ENCODE data around the gene CIB4.
A peak's percentile ranks its signal among the peaks of the same experiment; 100 is the strongest.

CIB4 gene

GRCh38 chr2:26633351-26633945, 7.7 kb downstream of the CIB4 start:
- peak overlapping the region in 1 of 2 experiments; percentile 43 for H3K23ac ChIP-seq (ENCODE audit: low read length in 2 of 2)
- no peak for DNase-seq
- H3K18ac ChIP-seq (ENCODE audit: low read depth in 1 of 2, low read length in 2 of 2): no peak overlapping the region
- H3K27ac ChIP-seq (ENCODE audit: low read length, poor library complexity, severe bottlenecking): no peak overlapping the region
- peak overlapping the region in 1 of 2 experiments; percentile 30 for H3K14ac ChIP-seq (ENCODE audit: low read length in 2 of 2)
- H3K4me3 ChIP-seq (ENCODE audit: insufficient read depth in 1 of 2, low read depth in 1 of 2, low read length in 2 of 2): no peak overlapping the region
- H4K8ac ChIP-seq (ENCODE audit: low read length): no peak overlapping the region
- H3K4me2 ChIP-seq (ENCODE audit: low read length, poor library complexity, severe bottlenecking): no peak overlapping the region
- no peak overlapping the region for H2BK5ac ChIP-seq (ENCODE audit: low read depth, low read length, poor library complexity, severe bottlenecking)
- H3K4me1 ChIP-seq (ENCODE audit: control insufficient read depth, insufficient read depth, low read depth, low read length): peaks cover 2% of the 10 kb centered on the region
- no peak overlapping the region for H4K91ac ChIP-seq (ENCODE audit: low read length)
- WGBS: 90% methylated on average over 13 of the region's 13 CpGs
- no peaks in the 10 kb centered on the region for H3K9me3 ChIP-seq (ENCODE audit: control insufficient read depth, low read length)
- no peak overlapping the region for H2BK120ac ChIP-seq (ENCODE audit: low read depth, low read length)
- H3K27me3 ChIP-seq (ENCODE audit: control insufficient read depth in 1 of 2, insufficient read depth in 1 of 2, low read length in 2 of 2): peaks cover 50 to 60% of the 10 kb centered on the region in 2 experiments
- no peak overlapping the region for H2AFZ ChIP-seq (ENCODE audit: low read depth, low read length)
- no peak overlapping the region for H2BK12ac ChIP-seq (ENCODE audit: low read length in 2 of 2)
- H3K36me3 ChIP-seq (ENCODE audit: control insufficient read depth in 1 of 2, insufficient read depth in 2 of 2, low read depth in 1 of 2, low read length in 2 of 2): no peaks in the 10 kb centered on the region
- no peak overlapping the region for H3K4ac ChIP-seq (ENCODE audit: low read depth in 1 of 2, low read length in 2 of 2)
- H3K9ac ChIP-seq (ENCODE audit: low read length): no peak overlapping the region
- no peak overlapping the region for H2AK5ac ChIP-seq (ENCODE audit: low read length, severe bottlenecking)
- H2BK15ac ChIP-seq (ENCODE audit: low read depth, poor library complexity, severe bottlenecking): no peak overlapping the region
- no peaks in the 10 kb centered on the region for H3K79me1 ChIP-seq (replicated peaks; ENCODE audit: low read length, poor library complexity, severe bottlenecking)

GRCh38 chr2:26632624-26633185, 8.5 kb downstream of the CIB4 start:
- Histone ChIP-seq H3K4me3 (ENCODE audit: insufficient read depth in 1 of 2, low read depth in 1 of 2, low read length in 2 of 2) (no peak overlapping the region), H3K27ac (ENCODE audit: low read length, poor library complexity, severe bottlenecking) (no peak overlapping the region), H3K4ac (ENCODE audit: low read depth in 1 of 2, low read length in 2 of 2) (no peak overlapping the region), H3K18ac (ENCODE audit: low read depth in 1 of 2, low read length in 2 of 2) (no peak overlapping the region), H4K8ac (ENCODE audit: low read length) (no peak overlapping the region), H3K4me1 (ENCODE audit: control insufficient read depth, insufficient read depth, low read depth, low read length) (peaks cover 2% of the 10 kb centered on the region), H3K79me1 (replicated peaks; ENCODE audit: low read length, poor library complexity, severe bottlenecking) (no peaks in the 10 kb centered on the region), H2AK5ac (ENCODE audit: low read length, severe bottlenecking) (no peak overlapping the region), H3K4me2 (ENCODE audit: low read length, poor library complexity, severe bottlenecking) (no peak overlapping the region), H3K36me3 (ENCODE audit: control insufficient read depth in 1 of 2, insufficient read depth in 2 of 2, low read depth in 1 of 2, low read length in 2 of 2) (no peaks in the 10 kb centered on the region), H2BK5ac (ENCODE audit: low read depth, low read length, poor library complexity, severe bottlenecking) (no peak overlapping the region), H3K14ac (ENCODE audit: low read length in 2 of 2) (no peak overlapping the region), H4K91ac (ENCODE audit: low read length) (no peak overlapping the region), H3K9me3 (ENCODE audit: control insufficient read depth, low read length) (no peaks in the 10 kb centered on the region), H2BK120ac (ENCODE audit: low read depth, low read length) (no peak overlapping the region), H2BK12ac (ENCODE audit: low read length in 2 of 2) (no peak overlapping the region), H3K27me3 (ENCODE audit: control insufficient read depth in 1 of 2, insufficient read depth in 1 of 2, low read length in 2 of 2) (peaks cover 45 to 58% of the 10 kb centered on the region in 2 experiments), H2BK15ac (ENCODE audit: low read depth, poor library complexity, severe bottlenecking) (no peak overlapping the region), H3K23ac (ENCODE audit: low read length in 2 of 2) (no peak overlapping the region), H2AFZ (ENCODE audit: low read depth, low read length) (no peak overlapping the region), H3K9ac (ENCODE audit: low read length) (no peak overlapping the region)
- no peak for DNase-seq
- WGBS: 85% methylated on average over 12 of the region's 14 CpGs

- WGBS: 93% methylated on average over 11 of the region's 13 CpGs
- Histone ChIP-seq H2BK12ac (ENCODE audit: low read length in 2 of 2) (peak overlapping the region in 1 of 2 experiments; percentile 45), H2BK120ac (ENCODE audit: low read depth, low read length) (no peak overlapping the region), H3K18ac (ENCODE audit: low read depth in 1 of 2, low read length in 2 of 2) (no peak overlapping the region), H4K8ac (ENCODE audit: low read length) (no peak overlapping the region), H3K4me1 (ENCODE audit: control insufficient read depth, insufficient read depth, low read depth, low read length) (peaks cover 2% of the 10 kb centered on the region), H4K91ac (ENCODE audit: low read length) (no peak overlapping the region), H3K79me1 (replicated peaks; ENCODE audit: low read length, poor library complexity, severe bottlenecking) (no peaks in the 10 kb centered on the region), H2AK5ac (ENCODE audit: low read length, severe bottlenecking) (no peak overlapping the region), H3K36me3 (ENCODE audit: control insufficient read depth in 1 of 2, insufficient read depth in 2 of 2, low read depth in 1 of 2, low read length in 2 of 2) (no peaks in the 10 kb centered on the region), H3K27me3 (ENCODE audit: control insufficient read depth in 1 of 2, insufficient read depth in 1 of 2, low read length in 2 of 2) (peaks cover 35 to 46% of the 10 kb centered on the region in 2 experiments), H2BK15ac (ENCODE audit: low read depth, poor library complexity, severe bottlenecking) (no peak overlapping the region), H3K14ac (ENCODE audit: low read length in 2 of 2) (peak overlapping the region in 1 of 2 experiments; percentile 26), H3K9ac (ENCODE audit: low read length) (no peak overlapping the region), H3K4me2 (ENCODE audit: low read length, poor library complexity, severe bottlenecking) (no peak overlapping the region), H2AFZ (ENCODE audit: low read depth, low read length) (no peak overlapping the region), H2BK5ac (ENCODE audit: low read depth, low read length, poor library complexity, severe bottlenecking) (no peak overlapping the region), H3K4ac (ENCODE audit: low read depth in 1 of 2, low read length in 2 of 2) (no peak overlapping the region), H3K23ac (ENCODE audit: low read length in 2 of 2) (no peak overlapping the region), H3K9me3 (ENCODE audit: control insufficient read depth, low read length) (no peaks in the 10 kb centered on the region), H3K4me3 (ENCODE audit: insufficient read depth in 1 of 2, low read depth in 1 of 2, low read length in 2 of 2) (no peak overlapping the region), H3K27ac (ENCODE audit: low read length, poor library complexity, severe bottlenecking) (no peak overlapping the region)
- no peak for DNase-seq
Observed at GRCh38 chr2:26631401-26632170, 9.6 kb downstream of the CIB4 start.

GRCh38 chr2:26630669-26631360, 10.4 kb downstream of the CIB4 start:
- Histone ChIP-seq H2BK5ac (ENCODE audit: low read depth, low read length, poor library complexity, severe bottlenecking) (no peak overlapping the region), H3K9ac (ENCODE audit: low read length) (no peak overlapping the region), H3K9me3 (ENCODE audit: control insufficient read depth, low read length) (no peaks in the 10 kb centered on the region), H3K4me2 (ENCODE audit: low read length, poor library complexity, severe bottlenecking) (no peak overlapping the region), H3K18ac (ENCODE audit: low read depth in 1 of 2, low read length in 2 of 2) (peak overlapping the region in 1 of 2 experiments; percentile 84), H4K8ac (ENCODE audit: low read length) (peak overlapping the region; percentile 31), H4K91ac (ENCODE audit: low read length) (no peak overlapping the region), H3K36me3 (ENCODE audit: control insufficient read depth in 1 of 2, insufficient read depth in 2 of 2, low read depth in 1 of 2, low read length in 2 of 2) (no peaks in the 10 kb centered on the region), H3K4ac (ENCODE audit: low read depth in 1 of 2, low read length in 2 of 2) (no peak overlapping the region), H3K23ac (ENCODE audit: low read length in 2 of 2) (no peak overlapping the region), H2AFZ (ENCODE audit: low read depth, low read length) (no peak overlapping the region), H3K4me3 (ENCODE audit: insufficient read depth in 1 of 2, low read depth in 1 of 2, low read length in 2 of 2) (no peak overlapping the region), H3K27me3 (ENCODE audit: control insufficient read depth in 1 of 2, insufficient read depth in 1 of 2, low read length in 2 of 2) (peaks cover 35 to 46% of the 10 kb centered on the region in 2 experiments), H2BK15ac (ENCODE audit: low read depth, poor library complexity, severe bottlenecking) (no peak overlapping the region), H2BK12ac (ENCODE audit: low read length in 2 of 2) (no peak overlapping the region), H3K79me1 (replicated peaks; ENCODE audit: low read length, poor library complexity, severe bottlenecking) (no peaks in the 10 kb centered on the region), H3K14ac (ENCODE audit: low read length in 2 of 2) (peak overlapping the region in 1 of 2 experiments; percentile 3), H3K4me1 (ENCODE audit: control insufficient read depth, insufficient read depth, low read depth, low read length) (peaks cover 2% of the 10 kb centered on the region), H2AK5ac (ENCODE audit: low read length, severe bottlenecking) (no peak overlapping the region), H2BK120ac (ENCODE audit: low read depth, low read length) (no peak overlapping the region), H3K27ac (ENCODE audit: low read length, poor library complexity, severe bottlenecking) (no peak overlapping the region)
- DNase-seq: peak; percentile 78
- WGBS: 67% methylated on average over 7 of the region's 10 CpGs
